DMS153 treated with DMSO at 0.1 percent for 48 hours (cell line): ENCODE results near the gene DAAM1.

Experiments used
- DNase-seq: peaks from one replicate; lab custom pipeline; 2025; ENCODE audit not compliant: unreplicated experiment; lab: John Stamatoyannopoulos, UW

Gene DAAM1

DNA sequence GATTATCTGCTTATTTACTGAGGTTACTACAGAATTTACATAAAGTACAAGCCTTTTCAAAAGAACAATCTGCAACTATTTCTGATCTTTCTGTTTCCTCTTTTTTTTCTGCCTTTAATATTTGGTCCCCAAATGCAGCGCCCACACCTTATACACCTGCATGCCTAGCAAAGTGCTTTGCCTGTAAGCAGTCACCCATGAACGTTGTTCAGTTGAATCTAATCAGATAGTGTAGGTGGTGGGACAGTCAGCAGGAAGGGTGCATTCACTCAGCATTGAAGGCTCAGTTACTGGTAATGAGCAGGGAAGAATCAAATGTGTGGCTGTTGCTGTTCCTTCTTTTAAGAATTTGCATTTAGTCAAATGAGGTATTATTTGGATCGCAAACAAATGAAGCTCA, 168.3 kb downstream of the DAAM1 start:
- DNase-seq, result no peak

DNA sequence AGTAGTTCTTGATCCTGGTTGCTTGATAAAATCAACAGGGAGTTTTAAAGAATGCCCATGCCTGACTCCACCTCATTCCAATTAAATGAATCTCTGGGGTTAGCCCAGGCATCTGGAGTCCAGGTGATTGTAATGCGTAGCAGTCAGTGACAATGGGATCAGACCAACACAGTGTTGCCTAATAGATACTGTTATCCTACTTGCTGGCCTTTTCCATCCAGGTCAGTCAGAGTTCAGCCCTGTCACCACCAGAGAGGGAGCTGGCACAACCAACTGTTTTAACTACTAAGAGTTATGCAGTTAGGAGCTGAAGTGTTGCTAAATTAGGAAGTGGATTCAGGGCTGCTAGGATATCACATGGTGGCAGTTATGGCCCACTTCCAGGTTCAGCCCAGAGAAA, 169.6 kb downstream of the DAAM1 start:
- DNase-seq, result no peak

DNA sequence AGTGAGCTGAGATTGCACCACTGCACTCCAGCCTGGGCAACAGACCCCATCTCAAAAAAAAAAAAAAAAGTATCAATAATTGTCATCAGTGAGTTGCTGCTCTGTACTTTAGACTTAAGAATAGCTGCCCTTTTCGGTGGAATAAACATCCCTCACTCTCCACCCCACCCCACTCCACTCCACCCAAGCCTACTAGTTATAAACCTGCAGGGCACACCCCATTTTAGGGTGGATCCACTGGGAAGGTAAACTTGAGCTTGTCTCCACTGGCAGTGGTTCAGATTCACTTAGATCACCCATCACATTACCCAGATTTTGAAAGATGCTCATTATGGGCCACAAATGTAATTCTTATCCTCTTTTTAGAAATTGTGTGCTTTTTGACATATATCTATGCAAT, 170.3 kb downstream of the DAAM1 start:
- DNase-seq, result no peak

DNA sequence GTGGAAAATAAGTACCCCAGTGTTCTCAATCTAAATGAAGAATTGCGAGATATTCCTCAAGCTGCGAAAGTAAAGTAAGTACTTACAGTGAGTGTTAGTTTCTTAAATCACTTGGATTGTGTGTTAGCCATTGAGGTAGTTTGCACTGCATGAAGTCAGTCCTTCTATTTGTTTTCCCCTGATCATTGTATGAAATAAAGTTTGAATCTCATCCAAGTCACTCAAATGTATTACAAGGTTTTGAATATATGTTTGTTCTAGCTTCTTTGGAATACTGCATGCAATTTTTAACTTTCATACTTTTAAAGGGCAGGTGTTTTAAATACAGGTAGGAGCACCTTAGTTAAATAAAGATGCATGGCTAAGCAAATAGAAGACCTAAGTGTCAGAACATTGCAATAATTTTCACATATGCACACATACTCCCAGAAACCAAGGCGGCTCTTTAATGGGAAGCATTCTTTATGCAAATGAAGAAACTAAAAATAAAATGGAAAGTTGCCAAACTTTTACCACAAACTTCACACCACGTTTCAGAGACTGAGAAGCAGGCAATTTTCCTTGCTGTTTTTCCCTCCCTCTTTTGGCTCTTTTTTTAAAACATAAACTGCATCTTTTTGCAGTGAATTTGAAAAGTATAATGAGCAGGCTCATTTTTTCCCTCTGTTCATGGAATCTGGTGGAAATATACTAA, 171.1 kb downstream of the DAAM1 start:
- DNase-seq, result no peak

DNA sequence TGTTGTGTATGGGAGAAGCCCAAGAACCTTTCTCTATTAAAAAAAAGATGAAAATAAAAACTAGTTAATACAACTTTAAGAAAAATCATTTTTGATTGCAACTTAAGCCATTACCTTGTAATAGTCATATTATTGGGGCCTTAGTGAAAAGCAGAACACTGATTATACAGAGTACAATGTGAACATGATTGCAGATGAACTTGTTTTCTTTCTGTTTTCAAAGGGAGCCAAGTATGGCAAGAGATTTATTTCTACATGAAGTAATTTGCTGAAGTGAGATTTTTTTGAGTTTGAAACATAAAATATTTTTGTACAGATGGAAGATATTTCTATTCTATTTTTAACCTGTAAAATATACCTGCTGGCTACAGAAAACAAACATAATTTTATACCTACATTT, 171.8 kb downstream of the DAAM1 start:
- DNase-seq, result no peak

DNA sequence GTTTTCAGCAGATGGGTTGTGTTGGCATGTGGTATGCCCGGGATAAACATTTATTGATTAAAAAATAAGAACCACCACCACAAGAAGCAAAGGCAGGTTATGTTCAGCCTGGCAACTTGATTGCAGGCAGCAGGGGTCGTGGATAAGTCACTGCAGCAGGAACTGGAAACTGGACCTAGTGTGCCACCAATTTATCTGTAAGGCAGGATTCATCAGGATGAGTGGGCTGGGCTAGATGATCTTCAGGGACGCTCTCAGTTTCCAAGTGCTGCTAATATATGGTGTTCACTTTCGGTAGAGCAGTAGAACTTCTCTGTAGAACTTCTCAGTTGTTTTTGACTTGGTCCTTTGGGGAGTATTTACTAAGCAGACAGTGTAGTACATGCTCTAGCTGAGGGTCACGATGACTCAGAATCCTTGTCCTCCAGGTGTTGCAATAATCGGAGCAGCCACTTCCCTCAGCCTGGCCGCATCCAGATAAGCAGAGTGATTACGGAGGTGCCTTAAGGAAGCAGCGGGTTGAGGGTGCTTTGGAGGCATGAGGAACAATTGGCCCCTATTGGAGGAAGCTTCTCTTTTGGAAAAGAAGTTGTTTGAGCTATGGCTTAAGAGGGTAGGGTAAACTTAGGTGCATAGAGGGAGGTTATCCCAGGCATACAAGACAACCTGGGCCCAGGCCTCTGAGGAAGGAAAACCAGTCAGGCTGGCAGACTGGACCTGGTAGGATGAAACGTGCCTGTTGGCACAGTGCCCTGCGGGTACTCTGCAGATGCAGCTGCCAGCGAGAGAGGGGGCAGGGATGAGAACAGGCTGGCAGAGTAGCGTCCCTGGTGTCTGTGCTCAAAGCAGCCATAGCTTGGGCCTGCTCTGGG, 172.7 kb downstream of the DAAM1 start:
- DNase-seq, result peak; percentile 84

DNA sequence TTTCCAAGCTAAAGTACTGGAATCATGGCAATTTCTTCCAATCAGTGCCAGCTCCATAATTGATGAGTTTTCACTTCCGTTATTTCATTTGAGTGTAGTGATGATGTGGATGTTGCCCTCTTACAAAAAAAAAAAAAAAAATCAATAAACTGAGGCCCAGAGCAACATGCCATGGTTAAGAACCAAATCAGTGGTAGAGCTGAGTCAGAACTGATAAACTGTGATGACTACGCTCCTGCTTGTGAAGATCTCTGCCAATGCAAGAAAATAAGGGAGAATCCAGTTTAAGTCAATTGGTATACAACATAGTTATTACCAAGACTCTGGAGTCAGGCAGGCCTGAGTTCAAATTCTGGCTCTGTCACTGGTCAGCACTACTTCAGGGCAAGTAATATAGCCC, 174.0 kb downstream of the DAAM1 start:
- DNase-seq, result no peak

DNA sequence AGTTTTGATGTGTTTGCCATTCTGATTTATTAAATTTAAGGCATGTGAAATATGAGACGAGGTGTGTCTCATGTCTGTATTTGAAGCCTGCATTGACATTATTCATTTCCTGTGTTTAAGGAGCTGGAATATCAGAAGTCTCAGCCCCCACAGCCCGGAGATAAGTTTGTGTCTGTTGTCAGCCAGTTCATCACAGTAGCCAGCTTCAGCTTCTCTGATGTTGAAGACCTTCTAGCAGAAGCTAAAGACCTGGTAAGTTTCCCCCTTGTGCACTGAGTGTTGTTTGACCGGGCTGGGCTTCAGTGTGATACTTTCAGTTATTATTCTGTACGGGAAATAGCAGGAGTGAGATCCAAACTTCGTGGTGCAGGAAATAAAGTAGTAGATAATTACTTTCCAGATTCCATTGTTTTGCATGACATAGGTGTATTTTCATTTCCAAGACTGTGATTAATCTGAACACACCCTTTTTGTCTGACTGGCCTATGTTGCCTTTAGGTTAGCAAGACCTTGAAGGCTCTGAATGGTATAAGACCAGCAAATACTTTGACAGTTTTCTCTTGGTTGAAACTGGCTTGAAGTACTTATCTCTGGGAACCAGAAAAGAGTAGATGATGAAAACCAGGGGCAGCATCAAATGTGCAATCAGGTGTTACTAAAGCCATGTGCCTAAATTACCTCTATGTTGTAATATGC, 175.2 kb downstream of the DAAM1 start:
- DNase-seq, result no peak

DNA sequence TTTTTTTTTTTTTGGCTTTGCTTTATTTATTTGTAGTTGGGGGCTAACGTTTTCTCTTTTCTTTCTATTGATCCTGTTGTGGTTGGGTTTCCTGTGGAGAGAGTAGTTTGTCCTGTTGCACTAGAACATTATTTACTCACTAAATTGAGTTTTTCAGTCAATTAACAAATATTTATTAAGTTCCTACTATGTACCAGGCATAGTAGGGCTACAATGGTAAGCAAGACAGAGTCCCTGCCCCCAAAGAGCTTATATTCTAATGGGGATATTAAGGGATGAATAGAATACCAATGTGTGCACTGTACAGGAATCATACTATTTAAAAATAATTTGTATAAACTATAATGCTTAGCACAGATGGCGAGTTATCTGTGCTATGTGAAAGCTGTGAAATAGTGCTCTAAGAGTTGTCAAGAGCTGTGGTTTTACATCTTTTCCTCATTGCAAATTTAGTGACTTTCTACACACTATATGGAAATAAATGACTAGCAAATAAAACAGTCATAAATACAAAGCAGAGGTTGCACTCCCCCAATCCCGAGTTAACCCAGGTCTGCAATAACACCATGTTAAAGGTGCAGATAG, 181.8 kb downstream of the DAAM1 start:
- DNase-seq, result no peak

DNA sequence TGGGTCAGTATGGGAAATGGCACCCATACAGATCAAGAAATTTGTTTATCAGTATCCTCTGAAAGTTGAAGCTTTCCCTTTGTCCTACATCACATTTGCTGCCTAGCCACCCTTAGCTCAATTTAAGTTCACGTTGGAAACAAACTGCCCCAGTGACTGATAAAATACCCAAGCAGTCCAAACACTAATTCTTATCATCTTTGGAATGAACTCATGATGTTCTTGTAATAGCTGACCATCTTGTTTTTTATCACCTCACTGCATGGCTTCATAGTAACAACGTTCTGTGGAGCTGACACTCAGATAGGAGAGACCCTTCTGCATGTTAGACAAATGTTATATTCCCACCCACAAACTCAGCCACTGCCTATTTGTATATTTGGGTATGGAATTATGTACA, 183.3 kb downstream of the DAAM1 start:
- no peak for DNase-seq

DNA sequence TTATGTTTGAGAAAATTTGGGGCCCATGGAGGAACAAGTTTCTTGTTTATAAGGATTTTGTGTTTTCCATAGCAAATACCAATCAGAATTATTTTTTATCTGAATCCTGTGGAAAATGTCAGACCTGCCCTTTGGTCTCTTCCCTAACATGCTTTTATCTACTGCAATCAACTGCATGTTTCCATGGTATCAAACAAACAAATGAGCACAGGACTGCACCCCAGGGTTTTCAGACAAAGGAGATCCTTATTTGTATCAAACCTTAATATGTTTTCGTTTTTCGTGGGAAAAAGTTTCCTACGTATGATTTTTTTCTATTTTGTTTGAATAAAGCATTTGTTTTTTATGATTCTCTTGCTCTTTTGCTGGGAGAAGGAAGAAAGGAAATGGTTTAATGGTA, 185.6 kb downstream of the DAAM1 start:
- DNase-seq, result no peak

DNA sequence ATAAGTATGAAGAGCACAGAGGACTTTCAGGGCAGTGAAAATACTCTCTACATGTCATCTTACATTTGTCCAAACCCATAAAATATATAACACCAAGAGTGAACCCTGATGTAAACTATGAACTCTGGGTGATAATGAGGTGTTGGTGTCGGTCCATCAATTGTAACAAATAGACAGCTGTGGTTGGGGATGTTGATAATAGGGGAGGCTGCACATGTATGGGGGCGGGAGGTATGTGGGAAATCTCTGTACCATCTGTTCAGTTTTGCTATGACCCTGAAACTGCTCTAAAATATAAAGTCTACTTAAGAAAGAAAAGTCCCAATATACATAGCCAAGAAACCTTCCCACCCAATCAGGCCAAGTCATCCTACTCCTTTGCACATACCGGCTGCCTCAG, 188.2 kb downstream of the DAAM1 start:
- no peak for DNase-seq

DNA sequence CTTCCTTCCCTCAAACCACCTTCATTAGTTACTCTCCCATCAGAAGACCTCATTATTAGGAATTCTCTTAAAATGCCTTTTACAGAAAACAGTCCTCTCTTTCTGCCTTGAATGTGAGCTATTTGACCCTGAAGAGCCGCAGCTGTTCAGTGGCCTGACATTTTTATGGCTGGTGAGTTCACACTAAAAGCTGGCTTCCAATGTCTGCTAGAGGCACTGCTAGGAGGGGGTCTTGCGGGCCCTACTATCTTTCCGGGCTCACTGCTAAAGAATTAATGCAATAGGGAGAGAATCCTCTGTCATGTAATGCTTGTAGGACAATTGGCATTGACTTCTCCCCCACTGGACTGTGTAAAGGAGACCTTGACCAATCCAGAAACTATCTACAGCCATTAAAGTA, 189.0 kb downstream of the DAAM1 start:
- no peak for DNase-seq

DNA sequence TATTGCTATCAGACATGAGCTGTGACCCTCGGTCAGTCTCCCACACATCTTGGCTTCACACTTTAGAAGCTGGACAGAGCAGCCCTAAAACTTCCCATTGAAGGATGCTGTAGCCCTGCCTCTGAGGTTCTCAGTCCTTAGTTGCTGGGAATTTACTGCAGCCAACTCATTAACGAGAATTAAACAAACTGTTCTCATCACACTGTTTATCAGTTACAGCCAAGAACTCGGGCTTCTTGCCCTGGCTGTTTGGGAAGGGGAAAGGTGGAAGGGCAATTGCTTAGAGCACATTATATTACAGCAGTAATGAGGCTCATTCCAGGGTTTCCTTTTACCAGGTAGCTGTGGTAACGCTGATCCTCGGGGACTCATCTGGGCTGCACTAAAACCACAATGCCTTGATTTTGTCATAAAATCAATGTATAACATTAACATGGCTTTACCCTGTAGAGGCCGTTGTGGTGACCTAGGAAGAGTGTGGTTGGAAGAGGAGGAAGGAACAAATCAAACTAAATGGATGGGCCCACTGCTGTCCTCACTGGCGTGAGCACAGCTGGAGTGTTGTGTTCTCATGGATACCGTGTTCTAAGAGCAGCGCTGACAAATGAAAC, 189.6 kb downstream of the DAAM1 start:
- peak; percentile 21 for DNase-seq

DNA sequence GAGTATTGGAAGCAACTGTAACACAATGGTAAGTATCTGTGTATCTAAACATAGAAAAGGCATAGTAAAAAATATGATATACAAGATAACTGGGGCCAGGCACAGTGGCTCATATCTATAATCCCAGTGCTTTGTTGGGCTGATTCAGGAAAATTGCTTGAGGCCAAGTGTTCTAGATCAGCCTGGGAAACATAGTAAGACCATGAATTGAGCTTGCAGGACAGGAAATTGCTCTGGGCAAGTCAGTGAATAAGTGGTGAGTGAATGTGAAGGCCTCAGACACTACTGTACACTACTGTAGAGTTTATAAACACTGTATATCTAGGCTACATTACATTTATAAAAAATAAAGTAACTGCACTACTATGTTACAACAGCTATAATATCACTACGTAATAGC, 201.5 kb downstream of the DAAM1 start:
- DNase-seq, result no peak

DNA sequence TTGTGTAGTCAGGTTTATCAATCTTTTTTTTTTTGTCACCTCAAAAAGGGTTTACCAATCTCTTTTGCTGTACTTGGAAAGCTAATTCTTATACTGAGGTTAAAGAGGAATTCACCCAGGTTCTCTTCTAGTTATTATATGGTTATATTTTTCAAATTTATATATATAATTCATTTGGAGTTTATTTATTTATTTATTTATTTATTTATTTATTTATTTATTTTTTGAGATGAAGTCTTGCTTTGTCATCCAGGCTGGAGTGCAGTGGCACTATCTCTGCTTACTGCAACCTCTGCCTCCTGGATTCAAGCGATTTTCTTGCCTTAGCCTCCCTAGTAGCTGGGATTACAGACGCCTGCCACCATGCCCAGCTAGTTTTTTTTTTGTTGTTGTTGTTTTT, 202.9 kb downstream of the DAAM1 start:
- DNase-seq, result no peak

DNA sequence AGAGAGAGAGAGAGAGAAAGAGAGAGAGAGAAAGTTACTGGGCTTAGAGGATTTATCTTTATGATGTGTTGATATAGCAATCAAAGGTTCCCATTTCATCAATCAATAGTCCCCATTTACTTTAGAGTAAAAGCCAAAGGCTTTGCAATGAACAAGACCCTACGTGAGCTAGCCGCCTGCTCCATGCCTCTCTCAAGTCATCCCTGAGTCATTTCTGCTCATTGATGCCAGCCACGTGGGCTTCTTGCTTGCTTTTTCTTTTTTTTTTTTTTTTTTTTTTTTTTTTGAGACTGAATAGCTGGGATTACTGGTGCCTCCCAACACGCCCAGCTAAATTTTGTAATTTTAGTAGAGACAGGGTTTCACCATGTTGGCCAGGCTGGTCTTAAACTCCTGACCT, 205.8 kb downstream of the DAAM1 start:
- DNase-seq, result no peak

DNA sequence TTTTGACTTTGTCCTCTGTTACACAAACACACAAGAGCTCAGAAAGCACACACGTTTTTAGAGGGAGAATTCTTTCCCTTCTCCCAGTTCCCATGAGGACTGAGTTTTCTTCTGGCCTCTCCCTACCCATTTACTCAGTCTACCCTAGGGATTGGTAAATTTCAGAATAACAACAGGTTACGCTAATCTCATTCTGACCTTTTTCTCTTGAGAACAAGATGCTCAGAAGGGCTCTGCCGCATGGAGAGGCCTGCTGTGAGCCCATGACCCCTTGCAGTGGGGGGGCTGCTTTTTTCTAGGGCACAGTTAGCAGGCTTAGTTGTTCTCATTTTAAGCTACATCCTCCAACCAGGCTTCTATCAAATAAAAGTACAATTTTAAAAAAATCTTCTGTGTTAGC, 207.2 kb downstream of the DAAM1 start:
- DNase-seq, result no peak

DNA sequence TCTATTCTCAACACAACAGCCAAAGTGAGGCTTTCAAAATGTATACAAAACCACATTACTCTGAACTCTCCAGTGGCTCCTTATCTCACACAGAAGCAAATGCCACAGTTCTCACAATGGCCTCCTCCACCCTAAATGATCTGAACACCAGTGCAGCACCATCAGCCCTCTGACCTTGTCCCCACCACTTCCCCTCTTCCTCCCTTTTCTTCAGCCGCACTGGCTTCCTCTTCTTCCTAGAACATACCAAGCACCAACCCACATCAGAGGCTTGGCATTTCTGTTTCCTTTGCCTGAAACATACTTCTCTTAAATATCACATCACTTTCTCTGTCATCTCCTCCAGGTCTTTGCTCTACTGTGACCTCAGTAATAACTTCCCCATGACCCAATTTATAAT, 210.4 kb downstream of the DAAM1 start:
- DNase-seq, result no peak

DNA sequence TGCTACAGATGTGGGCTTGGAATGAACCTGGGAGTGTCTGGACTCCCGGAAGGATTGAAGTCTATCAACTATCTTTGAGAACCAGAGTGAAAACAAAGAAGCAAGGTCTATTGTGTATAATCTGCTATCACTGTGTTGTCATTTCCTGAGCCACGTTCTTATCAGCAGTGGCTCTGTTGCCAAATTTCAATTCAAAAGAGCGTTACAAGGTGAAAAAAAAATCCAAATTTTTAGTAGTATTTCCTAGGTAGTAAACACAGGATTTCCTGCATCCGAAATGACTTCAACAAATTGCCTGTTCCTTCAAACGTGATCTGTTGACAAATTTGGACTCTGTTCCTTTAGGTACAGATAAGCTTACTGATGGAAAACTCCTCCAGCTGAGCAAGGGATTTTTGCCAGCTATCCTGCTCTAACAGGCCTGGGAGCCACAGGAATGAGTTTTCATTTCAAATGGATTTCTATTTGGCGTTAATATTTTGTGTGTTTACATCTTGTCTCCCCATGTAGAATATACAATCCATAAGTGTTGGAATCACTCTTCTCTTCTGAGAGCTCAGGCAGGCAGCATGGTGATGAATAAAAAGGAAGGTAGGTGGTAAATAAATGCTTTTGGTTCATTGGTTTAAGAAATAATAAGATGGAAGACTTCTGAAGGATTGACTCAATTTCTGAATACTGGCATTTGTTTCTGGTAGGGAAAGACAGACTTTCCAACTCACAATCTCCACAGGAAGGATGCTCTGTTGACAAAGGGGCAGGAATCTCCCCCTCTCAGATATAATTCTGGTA, 218.2 kb downstream of the DAAM1 start:
- DNase-seq, result no peak
